HCT116 (cell line): ENCODE results near the gene CAMK2N2. TPM values are rescaled to one million over a fixed set of nuclear protein-coding genes. Genes with fewer than 3 reads are reported as not detected.

Experiments
- ATAC-seq: fragments of 200-7000 bp; cut with Tn5 transposase; 2 replicates; pipeline ENCODE4 v1.9.1; 2020; ENCODE audit warnings: mild to moderate bottlenecking, moderate library complexity
- BruUV-seq: library from RNA; stranded (reverse); fragments of 400-500 nt; replicated peaks from 2 replicates; lab custom pipeline; 2021; lab: Mats Ljungman, UMichigan
- CTCF ChIA-PET: fragments of 300-600 bp; sonication (Branson Sonifier 250); formaldehyde crosslinking; loops from one replicate; lab custom pipeline; 2021; ENCODE audit warnings: antibody characterized with exemption; lab: Charles Lee
- POLR2A ChIA-PET: fragments of 300-600, 350-600 bp; sonication (Branson Sonifier 250); formaldehyde crosslinking; loops from one replicate; lab custom pipeline; 2021; ENCODE audit warnings: antibody characterized with exemption; lab: Charles Lee
- RAD21 ChIA-PET, 2 experiments: fragments of 300-600 bp; sonication (Branson Sonifier 250); formaldehyde crosslinking; loops; one replicate each; lab custom pipeline; 2023; ENCODE audit warnings: low total read pairs in 2 of 2; ENCODE audit not compliant: uncharacterized antibody in 2 of 2, unreplicated experiment in 2 of 2, low non-redundant PET in 1 of 2; lab: Charles Lee
- DNase-seq: peaks from one replicate; pipeline ENCODE4 v3.0.0-alpha.2; 2010; ENCODE audit warnings: low read depth, low spot score
- H2AFZ ChIP-seq: fragments of 200-600 bp; shearing (Covaris generic), sonication (generic); 2 replicates; pipeline ENCODE4 v1.6.1; 2017; ENCODE audit warnings: low read depth, mixed run types, mixed read lengths, antibody characterized with exemption, low read length; ENCODE audit not compliant: poor library complexity, severe bottlenecking
- H3K27ac ChIP-seq: 2 replicates; pipeline ENCODE4 v1.5.1; 2012; ENCODE audit warnings: low read depth, low read length
- H3K27me3 ChIP-seq: fragments of 200-600 bp; sonication (generic); 2 replicates; pipeline ENCODE4 v1.6.1; 2016; ENCODE audit warnings: mixed run types, low read length, mixed read lengths; ENCODE audit not compliant: insufficient read depth
- H3K36me3 ChIP-seq, 2 experiments: fragments of 200-500 bp in 1 of 2; fragments of 200-600 bp in 1 of 2; sonication (Bioruptor generic) in 1 of 2; sonication (generic) in 1 of 2; 2 replicates each; pipeline versions ENCODE4 v1.5.1 to v1.6.1; 2014 to 2016; ENCODE audit warnings: low read length in 2 of 2, inconsistent platforms in 1 of 2, mixed read lengths in 1 of 2, mixed run types in 1 of 2; ENCODE audit not compliant: insufficient read depth in 2 of 2, control insufficient read depth in 1 of 2
- H3K4me1 ChIP-seq, 2 experiments: fragments of 200-600 bp in 1 of 2; sonication (generic) in 1 of 2; 2 replicates each; pipeline versions ENCODE4 v1.5.1 to v1.6.1; 2012 to 2017; ENCODE audit warnings: low read length in 2 of 2, inconsistent platforms in 1 of 2, mild to moderate bottlenecking in 1 of 2, mixed read lengths in 1 of 2, mixed run types in 1 of 2, moderate library complexity in 1 of 2; ENCODE audit not compliant: insufficient read depth in 2 of 2, control insufficient read depth in 1 of 2
- H3K4me2 ChIP-seq: fragments of 200-600 bp; sonication (generic); 2 replicates; pipeline ENCODE4 v1.6.1; 2017; ENCODE audit warnings: mixed run types, low read length, mixed read lengths
- H3K4me3 ChIP-seq, 2 experiments: fragments of 200-600 bp in 1 of 2; sonication (generic) in 1 of 2; replicated peaks in 1 of 2; 2 replicates each; pipeline ENCODE4 v1.5.1; 2011 to 2016; ENCODE audit warnings: low read length in 2 of 2, control low read depth in 1 of 2, low read depth in 1 of 2, mild to moderate bottlenecking in 1 of 2, mixed read lengths in 1 of 2, mixed run types in 1 of 2
- H3K79me2 ChIP-seq: fragments of 200-600 bp; sonication (generic); 2 replicates; pipeline ENCODE4 v1.6.1; 2017; ENCODE audit warnings: mild to moderate bottlenecking, mixed run types, low read length, moderate library complexity, mixed read lengths; ENCODE audit not compliant: insufficient read depth
- H3K9ac ChIP-seq: fragments of 200-600 bp; sonication (generic); 2 replicates; pipeline ENCODE4 v1.6.1; 2016; ENCODE audit warnings: low read length, mixed read lengths
- H3K9me2 ChIP-seq: fragments of 200-600 bp; sonication (generic), shearing (Covaris generic); 2 replicates; pipeline ENCODE4 v1.6.1; 2017; ENCODE audit warnings: mixed run types, mild to moderate bottlenecking, moderate library complexity; ENCODE audit not compliant: insufficient read depth
- H3K9me3 ChIP-seq, 2 experiments: fragments of 200-500 bp in 1 of 2; fragments of 200-600 bp in 1 of 2; sonication (Bioruptor generic) in 1 of 2; sonication (generic) in 1 of 2; 2 replicates each; pipeline ENCODE4 v1.6.1; 2014 to 2017; ENCODE audit warnings: low read length in 2 of 2, mixed read lengths in 2 of 2, inconsistent platforms in 1 of 2, low read depth in 1 of 2, mild to moderate bottlenecking in 1 of 2, mixed run types in 1 of 2, moderate library complexity in 1 of 2; ENCODE audit not compliant: control insufficient read depth in 1 of 2, insufficient read depth in 1 of 2
- H4K20me1 ChIP-seq: fragments of 200-600 bp; sonication (generic), shearing (Covaris generic); 2 replicates; pipeline ENCODE4 v1.6.1; 2017; ENCODE audit warnings: mixed run types, mild to moderate bottlenecking, moderate library complexity; ENCODE audit not compliant: insufficient read depth
- CBX3 ChIP-seq: IDR thresholded peaks from 2 replicates; pipeline ENCODE4 v1.6.1; 2012; ENCODE audit warnings: low read depth
- CEBPB ChIP-seq: IDR thresholded peaks from 2 replicates; pipeline ENCODE4 v1.6.1; 2012; ENCODE audit warnings: low read depth
- CTCF ChIP-seq, 3 experiments: fragments of 200-600 bp in 1 of 3; sonication (generic) in 1 of 3; IDR thresholded peaks in 2 of 3; conservative IDR thresholded peaks in 1 of 3; 2 replicates each; pipeline ENCODE4 v1.5.1; 2012 to 2017; ENCODE audit warnings: low read depth in 2 of 3, low read length in 2 of 3, antibody characterized with exemption in 1 of 3, borderline replicate concordance in 1 of 3, control low read depth in 1 of 3, mild to moderate bottlenecking in 1 of 3, mixed read lengths in 1 of 3, mixed run types in 1 of 3, moderate library complexity in 1 of 3; ENCODE audit not compliant: insufficient read depth in 1 of 3
- EGR1 ChIP-seq: IDR thresholded peaks from 2 replicates; pipeline ENCODE4 v1.6.1; 2012; ENCODE audit warnings: low read depth
- ELF1 ChIP-seq: IDR thresholded peaks from 2 replicates; pipeline ENCODE4 v1.6.1; 2012; ENCODE audit warnings: low read depth, borderline replicate concordance
- EZH2 ChIP-seq: fragments of 200-600 bp; sonication (generic); IDR thresholded peaks from 2 replicates; pipeline ENCODE4 v1.6.1; 2017; ENCODE audit warnings: antibody characterized with exemption, mixed run types
- FOSL1 ChIP-seq: IDR thresholded peaks from 2 replicates; pipeline ENCODE4 v1.6.1; 2012; ENCODE audit warnings: low read depth
- JUND ChIP-seq: IDR thresholded peaks from 2 replicates; pipeline ENCODE4 v1.6.1; 2012
- MAX ChIP-seq: IDR thresholded peaks from 2 replicates; pipeline ENCODE4 v1.6.1; 2012
- POLR2AphosphoS5 ChIP-seq: IDR thresholded peaks from 2 replicates; pipeline ENCODE4 v1.6.1; 2011; ENCODE audit warnings: mild to moderate bottlenecking, low read depth, low read length, moderate library complexity
- REST ChIP-seq: IDR thresholded peaks from 2 replicates; pipeline ENCODE4 v1.6.1; 2012; ENCODE audit warnings: low read depth
- SIN3A ChIP-seq: IDR thresholded peaks from 2 replicates; pipeline ENCODE4 v1.6.1; 2012; ENCODE audit warnings: low read depth
- SRF ChIP-seq: IDR thresholded peaks from 2 replicates; pipeline ENCODE4 v1.6.1; 2012; ENCODE audit warnings: low read depth
- TCF7L2 ChIP-seq: IDR thresholded peaks from 2 replicates; pipeline ENCODE4 v1.7.0; 2011; ENCODE audit warnings: borderline replicate concordance, inconsistent platforms; ENCODE audit not compliant: insufficient read depth, insufficient read length; ENCODE audit errors: extremely low read depth
- YY1 ChIP-seq: IDR thresholded peaks from 2 replicates; pipeline ENCODE4 v1.6.1; 2011; ENCODE audit warnings: low read length, low read depth, moderate library complexity, mild to moderate bottlenecking; ENCODE audit not compliant: insufficient replicate concordance; ENCODE audit errors: extremely low read depth
- ZBTB33 ChIP-seq: IDR thresholded peaks from 2 replicates; pipeline ENCODE4 v1.6.1; 2011; ENCODE audit warnings: mild to moderate bottlenecking, low read length, moderate library complexity; ENCODE audit not compliant: insufficient replicate concordance; ENCODE audit errors: extremely low read depth
- ZFX ChIP-seq: fragments of 450-650 bp; IDR thresholded peaks from 2 replicates; pipeline ENCODE4 v1.6.1; 2017
- intact Hi-C: fragments of 100-400 bp; cut with micrococcal nuclease; formaldehyde crosslinking; loops from 2 replicates; pipeline ENCODE4 v1.10.0; 2022
- total RNA-seq: library from RNA; stranded (reverse); gene quantifications from one replicate; pipeline ENCODE4 v1.2.1, GENCODE V29; 2021; ENCODE audit not compliant: unreplicated experiment

The CAMK2N2 gene
- total RNA-seq, 1 experiment from 2014 or later: 5.1 TPM

GRCh38 chr3:184233127-184233843 lies 28.1 kb downstream of the CAMK2N2 start:
- no peak overlapping the region for H3K9ac ChIP-seq
- no peaks in the 10 kb centered on the region for H4K20me1 ChIP-seq
- POLR2A ChIA-PET: no interaction called here
- DNase-seq: no peak
- intact Hi-C loops: no loop called here
- no TSS peak for BruUV-seq
- no peaks in the 10 kb centered on the region for H3K79me2 ChIP-seq
- RAD21 ChIA-PET: interaction anchor here in 1 of 2 experiments (0.9 kb wide), 1 partner anchor 59 kb away, joined by 3 read pairs; no protein-coding TSS in a partner anchor
- H3K36me3 ChIP-seq: no peaks in the 10 kb centered on the region
- no peaks in the 10 kb centered on the region for H3K9me2 ChIP-seq
- 0 out of 2 replicates have a peak overlapping the region, but pooled peaks have one; percentile 23 for H3K27ac ChIP-seq
- no peaks in the 10 kb centered on the region for H3K27me3 ChIP-seq
- H2AFZ ChIP-seq: no peak overlapping the region
- H3K9me3 ChIP-seq: no peaks in the 10 kb centered on the region
- TF ChIP-seq CTCF (IDR thresholded peaks at IDR 0.05 in 2 of 3, conservative IDR thresholded peaks at IDR 0.05 in 1 of 3; ENCODE audit: borderline replicate concordance in 1 of 3, insufficient read depth in 1 of 3, low read depth in 2 of 3, low read length in 2 of 3) (no peak), ZFX (no peak), EGR1 (no peak), YY1 (no peak), REST (no peak), SRF (no peak), CBX3 (no peak), SIN3A (no peak), EZH2 (no peak), TCF7L2 (no peak), ZBTB33 (no peak), CEBPB (no peak), JUND (no peak), FOSL1 (no peak), MAX (no peak), POLR2AphosphoS5 (no peak), ELF1 (no peak)
- ATAC-seq: no peak
- CTCF ChIA-PET: interaction anchor here (0.6 kb wide), 1 partner anchor 782 kb away, joined by 4 read pairs; no protein-coding TSS in a partner anchor
- no peak overlapping the region for H3K4me3 ChIP-seq
- H3K4me1 ChIP-seq: peaks cover 12 to 34% of the 10 kb centered on the region in 2 experiments
- 0 out of 2 replicates have a peak overlapping the region, but pooled peaks have one; percentile 70 for H3K4me2 ChIP-seq
